Adipocyte (in vitro differentiated cells): Measurements from ENCODE around the gene N4BP2L1.
A peak's percentile ranks its signal among the peaks of the same experiment; 100 is the strongest.

Source experiments
- DNase-seq: peaks from one replicate; pipeline ENCODE4 v3.0.0-alpha.2; 2015; ENCODE audit warnings: low read depth
- H3K27me3 ChIP-seq: replicated peaks from 2 replicates; pipeline ENCODE4 v1.7.0; 2013; ENCODE audit warnings: mild to moderate bottlenecking, low read length, moderate library complexity; ENCODE audit not compliant: control insufficient read depth, insufficient read depth
- H3K36me3 ChIP-seq: 2 replicates; pipeline ENCODE4 v1.7.0; 2013; ENCODE audit warnings: low read length, mild to moderate bottlenecking, moderate library complexity; ENCODE audit not compliant: control insufficient read depth, insufficient read depth, severe bottlenecking
- H3K4me1 ChIP-seq: 2 replicates; pipeline ENCODE4 v1.7.0; 2013; ENCODE audit warnings: mild to moderate bottlenecking, low read length, moderate library complexity; ENCODE audit not compliant: control insufficient read depth, insufficient read depth
- H3K4me3 ChIP-seq: 2 replicates; pipeline ENCODE4 v1.7.0; 2013; ENCODE audit warnings: mild to moderate bottlenecking, low read length, moderate library complexity
- H3K9ac ChIP-seq: 2 replicates; pipeline ENCODE4 v1.7.0; 2013; ENCODE audit warnings: mild to moderate bottlenecking, low read length, moderate library complexity
- H3K9me3 ChIP-seq: 2 replicates; pipeline ENCODE4 v1.7.0; 2013; ENCODE audit warnings: mild to moderate bottlenecking, low read length, moderate library complexity; ENCODE audit not compliant: control insufficient read depth

The N4BP2L1 gene

GRCh38 chr13:32427852-32428580 is at the start of gene N4BP2L1:
N4BP2L1 (minus strand) TSS chr13:32428130; CDS start chr13:32428082, 48 bp downstream.
- H3K27me3 ChIP-seq, result no peaks in the 10 kb centered on the region
- peak; percentile 64 for DNase-seq
- H3K36me3 ChIP-seq, result peaks cover 43% of the 10 kb centered on the region
- H3K4me1 ChIP-seq, result peaks cover 18% of the 10 kb centered on the region
- peak within 1 kb of the TSS; percentile 81 for H3K4me3 ChIP-seq
- H3K9ac ChIP-seq, result peak within 1 kb of the TSS; percentile 79
- no peaks in the 10 kb centered on the region for H3K9me3 ChIP-seq

GRCh38 chr13:32476892-32477291 is 49.0 kb upstream of the N4BP2L1 start:
- Histone ChIP-seq H3K4me3 (no peak overlapping the region), H3K9me3 (no peaks in the 10 kb centered on the region), H3K27me3 (no peaks in the 10 kb centered on the region), H3K9ac (no peak overlapping the region), H3K36me3 (peaks cover 26% of the 10 kb centered on the region), H3K4me1 (peaks cover 8% of the 10 kb centered on the region)
- DNase-seq, result no peak

GRCh38 chr13:32476021-32476731 is 48.2 kb upstream of the N4BP2L1 start:
- Histone ChIP-seq H3K9ac (no peak overlapping the region), H3K36me3 (peaks cover 25% of the 10 kb centered on the region), H3K27me3 (no peaks in the 10 kb centered on the region), H3K4me1 (peaks cover 12% of the 10 kb centered on the region), H3K4me3 (no peak overlapping the region), H3K9me3 (no peaks in the 10 kb centered on the region)
- no peak for DNase-seq

GRCh38 chr13:32474999-32475792 is 47.3 kb upstream of the N4BP2L1 start:
- Histone ChIP-seq H3K4me3 (no peak overlapping the region), H3K27me3 (no peaks in the 10 kb centered on the region), H3K9me3 (no peaks in the 10 kb centered on the region), H3K9ac (no peak overlapping the region), H3K36me3 (peaks cover 35% of the 10 kb centered on the region), H3K4me1 (peaks cover 12% of the 10 kb centered on the region)
- DNase-seq, result no peak

GRCh38 chr13:32473650-32474049 is 45.7 kb upstream of the N4BP2L1 start:
- no peak overlapping the region for H3K9ac ChIP-seq
- no peak overlapping the region for H3K4me3 ChIP-seq
- no peaks in the 10 kb centered on the region for H3K9me3 ChIP-seq
- peaks cover 47% of the 10 kb centered on the region for H3K36me3 ChIP-seq
- H3K27me3 ChIP-seq, result no peaks in the 10 kb centered on the region
- DNase-seq, result no peak
- H3K4me1 ChIP-seq, result peaks cover 12% of the 10 kb centered on the region

GRCh38 chr13:32472194-32472621 is 44.3 kb upstream of the N4BP2L1 start:
- H3K4me3 ChIP-seq, result no peak overlapping the region
- no peaks in the 10 kb centered on the region for H3K9me3 ChIP-seq
- peaks cover 36% of the 10 kb centered on the region for H3K36me3 ChIP-seq
- DNase-seq, result peak; percentile 35
- no peaks in the 10 kb centered on the region for H3K27me3 ChIP-seq
- H3K9ac ChIP-seq, result no peak overlapping the region
- H3K4me1 ChIP-seq, result peaks cover 12% of the 10 kb centered on the region

GRCh38 chr13:32471187-32471922 is 43.4 kb upstream of the N4BP2L1 start:
- peaks cover 12% of the 10 kb centered on the region for H3K4me1 ChIP-seq
- H3K9ac ChIP-seq, result peak overlapping the region; percentile 27
- H3K4me3 ChIP-seq, result no peak overlapping the region
- DNase-seq, result peak; percentile 25
- peaks cover 32% of the 10 kb centered on the region for H3K36me3 ChIP-seq
- H3K27me3 ChIP-seq, result no peaks in the 10 kb centered on the region
- H3K9me3 ChIP-seq, result no peaks in the 10 kb centered on the region

GRCh38 chr13:32468502-32469142 is 40.7 kb upstream of the N4BP2L1 start:
- Histone ChIP-seq H3K4me3 (no peak overlapping the region), H3K9ac (no peak overlapping the region), H3K9me3 (no peaks in the 10 kb centered on the region), H3K27me3 (no peaks in the 10 kb centered on the region), H3K4me1 (peaks cover 12% of the 10 kb centered on the region), H3K36me3 (peaks cover 42% of the 10 kb centered on the region)
- no peak for DNase-seq

DNA sequence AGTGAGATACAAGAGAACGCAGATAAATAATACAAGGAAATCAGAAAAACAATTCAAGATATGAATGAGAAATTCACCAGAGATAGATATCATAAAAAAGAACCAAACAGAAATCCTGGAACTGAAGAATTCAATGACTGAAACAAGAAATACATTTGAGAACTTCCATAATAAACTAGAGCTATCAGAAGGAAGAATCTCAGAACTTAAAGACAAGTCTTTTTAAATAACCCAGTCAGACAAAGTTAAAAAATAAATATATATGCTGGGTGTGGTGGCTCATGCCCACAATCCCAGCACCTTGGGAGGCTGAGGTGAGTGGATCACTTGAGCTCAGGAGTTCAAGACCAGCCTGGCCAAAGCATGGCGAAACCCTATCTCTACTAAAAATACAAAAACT is 28.7 kb upstream of the N4BP2L1 start:
- H3K36me3 ChIP-seq, result peaks cover 42% of the 10 kb centered on the region
- DNase-seq, result no peak
- no peaks in the 10 kb centered on the region for H3K27me3 ChIP-seq
- H3K9me3 ChIP-seq, result peaks cover 21% of the 10 kb centered on the region
- peaks cover 4% of the 10 kb centered on the region for H3K4me1 ChIP-seq
- H3K4me3 ChIP-seq, result no peak overlapping the region
- no peak overlapping the region for H3K9ac ChIP-seq

DNA sequence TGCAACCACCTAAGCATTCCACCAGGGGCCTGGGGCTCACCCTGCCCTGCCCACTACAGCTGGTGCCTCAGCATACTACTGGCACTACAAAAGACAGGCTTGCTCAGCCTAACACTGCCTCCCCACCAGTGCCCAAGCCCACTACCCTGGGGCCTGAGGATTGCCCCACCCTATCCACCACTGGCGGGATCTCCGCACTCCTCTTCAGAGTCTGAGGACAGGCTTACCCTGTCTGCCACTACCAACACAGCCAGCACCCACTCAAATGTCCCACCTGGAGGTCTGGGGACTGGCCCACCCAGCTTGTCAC is 27.6 kb upstream of the N4BP2L1 start:
- no peak overlapping the region for H3K4me3 ChIP-seq
- H3K9ac ChIP-seq, result no peak overlapping the region
- peaks cover 22% of the 10 kb centered on the region for H3K9me3 ChIP-seq
- peaks cover 42% of the 10 kb centered on the region for H3K36me3 ChIP-seq
- H3K27me3 ChIP-seq, result no peaks in the 10 kb centered on the region
- peaks cover 4% of the 10 kb centered on the region for H3K4me1 ChIP-seq
- DNase-seq, result no peak
